ENCODE data around the gene GALNTL6. TPM values are rescaled to one million over a fixed set of nuclear protein-coding genes. Genes with fewer than 3 reads are reported as not detected.
"Not testable (repeated sequence)": the region's sequence is repeated elsewhere in the genome, so short reads cannot be mapped to it uniquely, and the experiment has no call there.

Gene GALNTL6
- total RNA-seq, 1 experiment from 2014 or later: not detected

DNA sequence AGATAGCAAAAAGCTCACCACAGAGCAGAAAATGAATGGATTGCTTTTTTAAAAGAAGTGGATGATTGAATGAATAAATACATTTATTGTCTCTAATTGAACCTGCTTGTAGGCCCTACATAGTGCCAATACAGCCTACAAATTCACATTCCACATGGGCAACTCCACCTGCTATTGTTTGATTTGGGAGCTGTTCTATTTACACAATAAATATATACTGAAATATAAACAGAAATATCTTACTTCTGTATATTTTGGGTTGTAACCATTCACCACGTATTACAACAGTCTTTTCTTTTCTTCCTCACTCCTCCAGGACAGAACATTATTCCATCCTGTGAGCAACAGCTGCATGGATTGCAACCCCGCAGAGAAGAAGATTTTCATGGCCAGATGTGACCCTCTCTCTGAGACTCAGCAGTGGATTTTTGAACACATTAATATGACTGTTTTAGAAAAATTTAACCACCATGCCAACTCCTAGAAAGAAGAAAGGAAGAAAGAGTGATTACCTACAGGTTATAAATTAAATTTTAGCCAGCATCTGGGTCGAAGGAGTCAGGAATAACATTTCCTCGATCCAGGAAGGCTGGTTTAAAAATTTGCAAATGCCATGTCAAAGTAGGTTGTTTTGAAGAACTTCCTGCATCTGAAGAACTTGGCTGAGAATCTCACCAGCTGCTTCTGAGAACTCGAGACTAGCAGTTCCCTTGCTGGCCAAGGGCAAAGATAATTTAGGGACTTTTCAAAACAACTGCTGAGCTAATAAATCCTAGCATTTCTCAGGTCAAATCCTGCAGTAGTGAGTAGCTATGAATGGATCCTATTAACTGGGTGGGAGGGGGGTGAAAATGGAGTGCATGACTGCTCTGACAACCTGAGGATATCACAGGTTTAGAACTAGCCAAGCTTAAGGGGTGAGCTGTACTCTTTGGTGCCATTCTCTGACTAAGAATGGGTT, 1226.7 kb downstream of the GALNTL6 start:
- no TSS peak for BruUV-seq (replicated peaks)
- H3K9me3 Mint-ChIP-seq (ENCODE audit: unreplicated experiment): no peaks in the 10 kb centered on the region
- intact Hi-C loops (cut with micrococcal nuclease): no loop called here
- CTCF ChIA-PET: interaction anchor here (0.5 to 2.1 kb wide), 9 partner anchors 10 to 259 kb away, joined by 3 to 6 read pairs (median 4); partner anchors contain the start of gene GALNT7
- no peaks in the 10 kb centered on the region for H3K36me3 Mint-ChIP-seq (ENCODE audit: insufficient read depth, unreplicated experiment)
- no peak overlapping the region for H3K27ac Mint-ChIP-seq (ENCODE audit: low read depth, unreplicated experiment)
- H3K4me1 Mint-ChIP-seq (ENCODE audit: insufficient read depth, unreplicated experiment): no peaks in the 10 kb centered on the region
- no peak overlapping the region for H3K4me3 Mint-ChIP-seq (ENCODE audit: unreplicated experiment)
- TF ChIP-seq, protein P1, sequence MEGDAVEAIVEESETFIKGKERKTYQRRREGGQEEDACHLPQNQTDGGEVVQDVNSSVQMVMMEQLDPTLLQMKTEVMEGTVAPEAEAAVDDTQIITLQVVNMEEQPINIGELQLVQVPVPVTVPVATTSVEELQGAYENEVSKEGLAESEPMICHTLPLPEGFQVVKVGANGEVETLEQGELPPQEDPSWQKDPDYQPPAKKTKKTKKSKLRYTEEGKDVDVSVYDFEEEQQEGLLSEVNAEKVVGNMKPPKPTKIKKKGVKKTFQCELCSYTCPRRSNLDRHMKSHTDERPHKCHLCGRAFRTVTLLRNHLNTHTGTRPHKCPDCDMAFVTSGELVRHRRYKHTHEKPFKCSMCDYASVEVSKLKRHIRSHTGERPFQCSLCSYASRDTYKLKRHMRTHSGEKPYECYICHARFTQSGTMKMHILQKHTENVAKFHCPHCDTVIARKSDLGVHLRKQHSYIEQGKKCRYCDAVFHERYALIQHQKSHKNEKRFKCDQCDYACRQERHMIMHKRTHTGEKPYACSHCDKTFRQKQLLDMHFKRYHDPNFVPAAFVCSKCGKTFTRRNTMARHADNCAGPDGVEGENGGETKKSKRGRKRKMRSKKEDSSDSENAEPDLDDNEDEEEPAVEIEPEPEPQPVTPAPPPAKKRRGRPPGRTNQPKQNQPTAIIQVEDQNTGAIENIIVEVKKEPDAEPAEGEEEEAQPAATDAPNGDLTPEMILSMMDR (IDR thresholded peaks at IDR 0.05; ENCODE audit: unreplicated experiment): no peak
- POLR2A ChIA-PET: interaction anchor here (0.6 to 1.7 kb wide), 4 partner anchors 11 to 59 kb away, joined by 3 read pairs; no protein-coding TSS in a partner anchor
- no peak for DNase-seq (ENCODE audit: unreplicated experiment)
- no peaks in the 10 kb centered on the region for H3K27me3 Mint-ChIP-seq (ENCODE audit: insufficient read depth, unreplicated experiment)

DNA sequence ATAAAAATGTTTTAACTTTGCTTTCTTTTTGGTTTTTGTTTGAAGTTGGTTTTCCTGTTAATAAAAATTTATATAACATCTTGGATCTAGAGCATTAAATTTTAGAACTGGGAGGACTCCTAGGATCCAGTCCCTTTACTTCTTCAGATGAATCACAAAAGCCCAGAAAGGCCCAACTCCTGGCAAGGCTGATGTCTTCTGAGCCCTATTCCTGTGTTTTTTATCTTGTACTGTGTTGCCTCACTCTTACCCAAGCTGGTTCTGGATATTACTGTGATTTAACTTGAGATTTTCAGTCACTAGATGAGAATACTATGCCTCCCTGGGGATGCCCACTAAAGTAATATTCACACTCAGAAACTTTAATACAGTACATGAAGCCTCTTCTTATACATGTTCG, 1228.3 kb downstream of the GALNTL6 start:
- H3K9me3 Mint-ChIP-seq (ENCODE audit: unreplicated experiment): no peaks in the 10 kb centered on the region
- no peaks in the 10 kb centered on the region for H3K4me1 Mint-ChIP-seq (ENCODE audit: insufficient read depth, unreplicated experiment)
- H3K4me3 Mint-ChIP-seq (ENCODE audit: unreplicated experiment): no peak overlapping the region
- ChIA-PET CTCF (interaction anchor here (0.6 kb wide), 1 partner anchor 186 kb away, joined by 3 read pairs; no protein-coding TSS in a partner anchor), POLR2A (no interaction called here)
- intact Hi-C loops (cut with micrococcal nuclease): no loop called here
- DNase-seq (ENCODE audit: unreplicated experiment): no peak
- TF ChIP-seq, protein P1 (IDR thresholded peaks at IDR 0.05; ENCODE audit: unreplicated experiment): no peak
- BruUV-seq (replicated peaks): no TSS peak
- H3K36me3 Mint-ChIP-seq (ENCODE audit: insufficient read depth, unreplicated experiment): no peaks in the 10 kb centered on the region
- H3K27me3 Mint-ChIP-seq (ENCODE audit: insufficient read depth, unreplicated experiment): no peaks in the 10 kb centered on the region
- no peak overlapping the region for H3K27ac Mint-ChIP-seq (ENCODE audit: low read depth, unreplicated experiment)

DNA sequence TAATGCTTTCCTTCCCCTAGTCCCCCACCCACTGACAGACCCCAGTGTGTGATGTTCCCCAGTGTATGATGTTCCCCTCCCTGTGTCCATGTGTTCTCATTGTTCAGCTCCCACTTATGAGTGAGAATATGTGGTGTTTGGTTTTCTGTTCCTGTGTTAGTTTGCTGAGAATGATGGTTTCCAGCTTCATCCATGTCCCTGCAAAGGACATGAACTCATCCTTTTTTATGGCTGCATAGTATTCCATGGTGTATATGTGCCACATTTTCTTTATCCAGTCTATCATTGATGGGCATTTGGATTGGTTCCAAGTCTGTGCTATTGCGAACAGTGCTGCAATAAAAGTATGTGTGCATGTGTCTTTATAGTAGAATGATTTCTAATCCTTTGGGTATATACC, 1228.9 kb downstream of the GALNTL6 start:
- POLR2A ChIA-PET; DNase-seq (ENCODE audit: unreplicated experiment); H3K27ac Mint-ChIP-seq (ENCODE audit: low read depth, unreplicated experiment); intact Hi-C loops (cut with micrococcal nuclease); H3K4me1 Mint-ChIP-seq (ENCODE audit: insufficient read depth, unreplicated experiment); H3K27me3 Mint-ChIP-seq (ENCODE audit: insufficient read depth, unreplicated experiment); H3K9me3 Mint-ChIP-seq (ENCODE audit: unreplicated experiment); BruUV-seq (replicated peaks); H3K36me3 Mint-ChIP-seq (ENCODE audit: insufficient read depth, unreplicated experiment); H3K4me3 Mint-ChIP-seq (ENCODE audit: unreplicated experiment); CTCF ChIA-PET: not testable (repeated sequence)

DNA sequence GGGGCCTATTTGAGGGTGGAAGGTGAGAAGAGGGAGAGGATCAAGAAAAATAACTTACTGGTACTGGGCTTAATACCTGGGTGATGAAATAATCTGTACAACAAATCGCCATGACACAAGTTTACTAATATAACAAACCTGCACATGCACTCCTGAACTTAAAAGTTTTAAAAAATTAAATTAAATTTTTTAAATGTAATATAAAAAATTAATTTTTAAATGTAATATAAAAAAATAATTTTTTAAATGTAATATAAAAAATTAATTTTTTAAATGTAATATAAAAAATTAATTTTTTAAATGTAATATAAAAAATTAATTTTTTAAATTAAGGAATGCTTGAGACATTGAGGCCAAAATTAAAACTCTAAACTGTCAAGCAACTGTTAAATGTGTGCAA, 1231.1 kb downstream of the GALNTL6 start:
- TF ChIP-seq, protein P1 (IDR thresholded peaks at IDR 0.05; ENCODE audit: unreplicated experiment): no peak
- POLR2A ChIA-PET: no interaction called here
- CTCF ChIA-PET: interaction anchor here (1.0 kb wide), 1 partner anchor 20 kb away, joined by 3 read pairs; no protein-coding TSS in a partner anchor
- intact Hi-C loops (cut with micrococcal nuclease): no loop called here
- no TSS peak for BruUV-seq (replicated peaks)
- DNase-seq (ENCODE audit: unreplicated experiment): no peak
- no peaks in the 10 kb centered on the region for H3K4me1 Mint-ChIP-seq (ENCODE audit: insufficient read depth, unreplicated experiment)
- no peaks in the 10 kb centered on the region for H3K27me3 Mint-ChIP-seq (ENCODE audit: insufficient read depth, unreplicated experiment)
- H3K36me3 Mint-ChIP-seq (ENCODE audit: insufficient read depth, unreplicated experiment): no peaks in the 10 kb centered on the region
- no peak overlapping the region for H3K27ac Mint-ChIP-seq (ENCODE audit: low read depth, unreplicated experiment)
- H3K4me3 Mint-ChIP-seq (ENCODE audit: unreplicated experiment): no peak overlapping the region
- no peaks in the 10 kb centered on the region for H3K9me3 Mint-ChIP-seq (ENCODE audit: unreplicated experiment)
